CD14-positive monocyte (primary cell): ENCODE measurements around the gene CYB561A3. TPM values are rescaled to one million over a fixed set of nuclear protein-coding genes. Genes with fewer than 3 reads are reported as not detected.
A peak's percentile ranks its signal among the peaks of the same experiment; 100 is the strongest.

Experiments used
- DNase-seq, 3 donors: peaks; one replicate each; pipeline ENCODE4 v3.0.0-alpha.2; 2011 to 2022
- H2AFZ ChIP-seq: 2 replicates; pipeline ENCODE4 v1.6.0; 2012; ENCODE audit warnings: mild to moderate bottlenecking, low read depth, low read length, inconsistent platforms; ENCODE audit not compliant: insufficient read depth, poor library complexity, severe bottlenecking
- H3K27ac ChIP-seq, 2 donors: 1 replicate in 1 of 2; 2 replicates in 1 of 2; pipeline ENCODE4 v1.5.1; 2012 to 2013; ENCODE audit warnings: low read length in 2 of 2, control low read depth in 1 of 2, inconsistent platforms in 1 of 2, low read depth in 1 of 2, mild to moderate bottlenecking in 1 of 2
- H3K27me3 ChIP-seq, 2 donors: one replicate each; pipeline versions ENCODE4 v1.6.0 to v1.6.1; 2011 to 2013; ENCODE audit warnings: low read length in 2 of 2; ENCODE audit not compliant: control insufficient read depth in 2 of 2, insufficient read depth in 2 of 2
- H3K36me3 ChIP-seq, 2 donors: replicated peaks in 1 of 2; 1 replicate in 1 of 2; 2 replicates in 1 of 2; pipeline versions ENCODE4 v1.5.1 to v1.6.1; 2012 to 2013; ENCODE audit warnings: low read length in 2 of 2, control low read depth in 1 of 2, inconsistent platforms in 1 of 2, mild to moderate bottlenecking in 1 of 2; ENCODE audit not compliant: insufficient read depth in 2 of 2, control insufficient read depth in 1 of 2
- H3K4me1 ChIP-seq, 2 donors: 1 replicate in 1 of 2; 2 replicates in 1 of 2; pipeline versions ENCODE4 v1.5.1 to v1.6.1; 2012 to 2013; ENCODE audit warnings: low read length in 2 of 2, control low read depth in 1 of 2, inconsistent platforms in 1 of 2, mild to moderate bottlenecking in 1 of 2, moderate library complexity in 1 of 2; ENCODE audit not compliant: insufficient read depth in 2 of 2, control insufficient read depth in 1 of 2
- H3K4me2 ChIP-seq: replicated peaks from 2 replicates; pipeline ENCODE3; 2012; ENCODE audit warnings: low read length, moderate library complexity, mild to moderate bottlenecking; ENCODE audit not compliant: poor library complexity, severe bottlenecking; ENCODE audit errors: extremely low read depth
- H3K4me3 ChIP-seq, 3 experiments: fragments of 200-600 bp in 1 of 3; sonication (generic) in 1 of 3; replicated peaks in 1 of 3; 1 replicate in 2 of 3; 2 replicates in 1 of 3; pipeline ENCODE4 v1.5.1; 2011 to 2013; ENCODE audit warnings: low read length in 3 of 3, mild to moderate bottlenecking in 3 of 3, control low read depth in 2 of 3, low read depth in 2 of 3, inconsistent platforms in 1 of 3, moderate library complexity in 1 of 3
- H3K79me2 ChIP-seq: 2 replicates; pipeline ENCODE4 v1.6.0; 2012; ENCODE audit warnings: mild to moderate bottlenecking, control low read depth, inconsistent platforms, low read length, moderate library complexity; ENCODE audit not compliant: insufficient read depth
- H3K9ac ChIP-seq: 2 replicates; pipeline ENCODE4 v1.6.0; 2017; ENCODE audit warnings: low read length, mild to moderate bottlenecking; ENCODE audit not compliant: insufficient read depth, poor library complexity, severe bottlenecking
- H3K9me3 ChIP-seq, 2 donors: replicated peaks in 1 of 2; 1 replicate in 1 of 2; 2 replicates in 1 of 2; pipeline versions ENCODE4 v1.5.1 to v1.6.1; 2012 to 2013; ENCODE audit warnings: low read length in 2 of 2, control low read depth in 1 of 2; ENCODE audit not compliant: control insufficient read depth in 1 of 2, insufficient read depth in 1 of 2
- H4K20me1 ChIP-seq: 2 replicates; pipeline ENCODE4 v1.6.0; 2012; ENCODE audit warnings: mild to moderate bottlenecking, low read length, control low read depth, moderate library complexity; ENCODE audit not compliant: insufficient read depth
- H3K27ac Mint-ChIP-seq, 7 donors: one replicate each; pipeline ENCODE4 v1.8.0; 2020; ENCODE audit warnings: mild to moderate bottlenecking in 7 of 7, mixed read lengths in 7 of 7, moderate library complexity in 6 of 7, inconsistent platforms in 2 of 7
- H3K27me3 Mint-ChIP-seq, 3 donors: one replicate each; pipeline ENCODE4 v1.8.0; 2021 to 2022; ENCODE audit warnings: low read depth in 3 of 3, mild to moderate bottlenecking in 3 of 3, mixed read lengths in 3 of 3, moderate library complexity in 3 of 3, inconsistent platforms in 1 of 3
- H3K36me3 Mint-ChIP-seq, 2 donors: one replicate each; pipeline ENCODE4 v1.8.0; 2020; ENCODE audit warnings: mixed read lengths in 2 of 2, inconsistent platforms in 1 of 2, mild to moderate bottlenecking in 1 of 2
- H3K4me1 Mint-ChIP-seq: one replicate; pipeline ENCODE4 v1.8.0; 2020; ENCODE audit warnings: mild to moderate bottlenecking, mixed read lengths
- H3K4me3 Mint-ChIP-seq, 2 donors: one replicate each; pipeline ENCODE4 v1.8.0; 2020; ENCODE audit warnings: mild to moderate bottlenecking in 2 of 2, mixed read lengths in 2 of 2, moderate library complexity in 1 of 2
- H3K9me3 Mint-ChIP-seq, 7 donors: one replicate each; pipeline ENCODE4 v1.8.0; 2020 to 2022; ENCODE audit warnings: mixed read lengths in 7 of 7, mild to moderate bottlenecking in 6 of 7, moderate library complexity in 6 of 7, inconsistent platforms in 2 of 7
- WGBS: methylation state at CpG from one replicate; pipeline ENCODE4 v1.1.5; 2013; ENCODE audit warnings: missing lambda C conversion rate; ENCODE audit not compliant: insufficient coverage; 5-methylcytosine and 5-hydroxymethylcytosine counted together
- intact Hi-C, 2 donors: fragments of 100-400 bp; cut with micrococcal nuclease; formaldehyde crosslinking; loops; one replicate each; pipeline versions ENCODE4 v1.15.0 to v1.15.1; 2023
- polyA plus RNA-seq, 3 donors: library from polyadenylated mRNA; depleted of rRNA in 1 of 3; unstranded in 2 of 3; stranded (reverse) in 1 of 3; fragments of 300-500 nt in 2 of 3; fragments of >200 nt in 1 of 3; fragmentation: Illumina TruSeq in 2 of 3; gene quantifications; 1 replicate in 2 of 3; 2 replicates in 1 of 3; pipeline ENCODE4 v1.2.3, GENCODE V29; 2012 to 2021
- TF ChIP-seq, protein P1 (sequence below): fragments of 200-600 bp; IDR thresholded peaks from one replicate; pipeline ENCODE4 v1.8.0; 2022; ENCODE audit warnings: antibody characterized with exemption, mild to moderate bottlenecking

CYB561A3 gene
- polyA plus RNA-seq, 3 donors, result 79.7 to 112 (median 112) TPM

DNA sequence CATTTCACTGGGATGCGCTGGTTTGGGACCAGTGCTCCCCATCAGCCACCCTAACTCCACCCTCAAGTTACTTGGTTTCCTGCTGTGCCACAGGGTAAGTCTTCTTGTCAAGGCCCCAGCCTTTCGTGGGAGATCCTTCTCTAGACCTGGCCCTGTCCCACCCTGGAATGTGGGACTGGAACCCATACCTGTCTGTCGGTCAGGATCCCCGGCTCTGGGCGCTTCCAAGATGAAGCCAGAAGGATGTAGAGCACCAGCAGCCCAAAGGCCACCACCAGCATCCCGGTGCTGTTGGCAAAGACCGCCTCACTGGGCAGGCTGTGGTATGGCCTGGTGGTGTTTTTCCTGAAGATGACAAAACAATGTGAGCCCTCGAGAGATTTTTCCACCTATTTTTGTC, 10.9 kb downstream of the CYB561A3 start:
- no peaks in the 10 kb centered on the region for H4K20me1 ChIP-seq
- H3K4me3 ChIP-seq, result no peak overlapping the region
- Mint-ChIP-seq H3K36me3 (peaks cover 76 to 92% of the 10 kb centered on the region in 2 donors), H3K4me1 (peaks cover 41% of the 10 kb centered on the region), H3K4me3 (no peak overlapping the region), H3K9me3 (no peaks in the 10 kb centered on the region), H3K27ac (peak overlapping the region in 1 of 7 donors; percentile 41), H3K27me3 (peaks cover 0 to 3% (median 0%) of the 10 kb centered on the region in 3 donors)
- H3K27me3 ChIP-seq, result no peaks in the 10 kb centered on the region
- DNase-seq, result no peak
- 100% methylated on average over 5 of the region's 8 CpGs for WGBS
- no peak overlapping the region for H3K9ac ChIP-seq
- no peak overlapping the region for H2AFZ ChIP-seq
- H3K79me2 ChIP-seq, result no peaks in the 10 kb centered on the region
- H3K36me3 ChIP-seq, result peaks cover 54 to 61% of the 10 kb centered on the region in 2 donors
- intact Hi-C loops, result no loop called here
- no peak overlapping the region for H3K4me2 ChIP-seq
- H3K4me1 ChIP-seq, result peaks cover 23 to 29% of the 10 kb centered on the region in 2 donors
- H3K9me3 ChIP-seq, result no peaks in the 10 kb centered on the region
- H3K27ac ChIP-seq, result no peak overlapping the region
- TF ChIP-seq, protein P1, sequence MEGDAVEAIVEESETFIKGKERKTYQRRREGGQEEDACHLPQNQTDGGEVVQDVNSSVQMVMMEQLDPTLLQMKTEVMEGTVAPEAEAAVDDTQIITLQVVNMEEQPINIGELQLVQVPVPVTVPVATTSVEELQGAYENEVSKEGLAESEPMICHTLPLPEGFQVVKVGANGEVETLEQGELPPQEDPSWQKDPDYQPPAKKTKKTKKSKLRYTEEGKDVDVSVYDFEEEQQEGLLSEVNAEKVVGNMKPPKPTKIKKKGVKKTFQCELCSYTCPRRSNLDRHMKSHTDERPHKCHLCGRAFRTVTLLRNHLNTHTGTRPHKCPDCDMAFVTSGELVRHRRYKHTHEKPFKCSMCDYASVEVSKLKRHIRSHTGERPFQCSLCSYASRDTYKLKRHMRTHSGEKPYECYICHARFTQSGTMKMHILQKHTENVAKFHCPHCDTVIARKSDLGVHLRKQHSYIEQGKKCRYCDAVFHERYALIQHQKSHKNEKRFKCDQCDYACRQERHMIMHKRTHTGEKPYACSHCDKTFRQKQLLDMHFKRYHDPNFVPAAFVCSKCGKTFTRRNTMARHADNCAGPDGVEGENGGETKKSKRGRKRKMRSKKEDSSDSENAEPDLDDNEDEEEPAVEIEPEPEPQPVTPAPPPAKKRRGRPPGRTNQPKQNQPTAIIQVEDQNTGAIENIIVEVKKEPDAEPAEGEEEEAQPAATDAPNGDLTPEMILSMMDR, result no peak

DNA sequence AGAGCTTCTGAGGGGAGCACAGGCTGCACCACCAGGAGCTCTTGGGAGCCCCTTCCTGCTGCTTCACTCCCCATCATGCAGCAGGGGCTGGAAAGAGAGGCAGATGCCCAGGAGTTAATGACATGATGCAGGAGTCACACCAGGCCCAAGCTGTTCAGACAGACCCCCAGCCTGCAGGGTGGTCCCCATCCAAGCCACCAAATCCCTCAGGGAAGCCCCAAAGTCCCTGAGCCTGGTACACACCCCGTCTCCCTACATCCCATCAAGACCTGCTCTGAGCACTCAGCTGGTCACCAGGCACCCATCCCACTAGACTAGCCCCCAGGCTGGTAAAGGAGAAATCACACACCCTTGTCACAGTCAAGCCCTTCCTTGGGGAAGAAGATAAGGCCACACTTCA, 11.3 kb downstream of the CYB561A3 start:
- Histone ChIP-seq H3K9ac (no peak overlapping the region), H3K36me3 (peaks cover 54 to 61% of the 10 kb centered on the region in 2 donors), H3K4me2 (no peak overlapping the region), H4K20me1 (no peaks in the 10 kb centered on the region), H3K9me3 (no peaks in the 10 kb centered on the region), H3K4me1 (peaks cover 23 to 29% of the 10 kb centered on the region in 2 donors), H3K27me3 (no peaks in the 10 kb centered on the region), H3K79me2 (no peaks in the 10 kb centered on the region), H3K4me3 (no peak overlapping the region), H3K27ac (no peak overlapping the region), H2AFZ (no peak overlapping the region)
- H3K4me1 Mint-ChIP-seq, result peaks cover 41% of the 10 kb centered on the region
- peak overlapping the region in 5 of 7 donors; percentile 67 to 95 (median 79) for H3K27ac Mint-ChIP-seq
- no peaks in the 10 kb centered on the region for H3K9me3 Mint-ChIP-seq
- H3K36me3 Mint-ChIP-seq, result peaks cover 75 to 89% of the 10 kb centered on the region in 2 donors
- no peak for DNase-seq
- TF ChIP-seq, protein P1, result no peak
- WGBS, result 100% methylated on average over 1 of the region's 1 CpG
- peaks cover 0 to 3% (median 0%) of the 10 kb centered on the region in 3 donors for H3K27me3 Mint-ChIP-seq
- intact Hi-C loops, result no loop called here
- no peak overlapping the region for H3K4me3 Mint-ChIP-seq
